SH-SY5Y (cell line): ENCODE measurements around the gene FUZ.

Experiments used
- GATA2 ChIP-seq: IDR thresholded peaks from 2 replicates; pipeline ENCODE4 v1.6.1; 2011; ENCODE audit warnings: mild to moderate bottlenecking, low read depth, low read length
- GATA3 ChIP-seq: IDR thresholded peaks from 2 replicates; pipeline ENCODE4 v1.6.1; 2011; ENCODE audit warnings: low read depth, mild to moderate bottlenecking, low read length, moderate library complexity

- TF ChIP-seq GATA2 (no peak), GATA3 (no peak)
These were observed 45.7 kb downstream of the FUZ start for GRCh38 chr19:49767381-49767780.
